HepG2 (cell line): ENCODE measurements around the gene KLHL11. TPM values are rescaled to one million over a fixed set of nuclear protein-coding genes. Genes with fewer than 3 reads are reported as not detected.
A peak's percentile ranks its signal among the peaks of the same experiment; 100 is the strongest.

ENCODE experiments used
- AKAP8 ChIP-seq: sonication (generic); formaldehyde crosslinking; IDR thresholded peaks from 2 replicates; pipeline ENCODE4 v1.5.1; 2020; ENCODE audit warnings: mild to moderate bottlenecking, missing genetic modification reagents
- GLMP ChIP-seq: sonication (generic); formaldehyde crosslinking; IDR thresholded peaks from 2 replicates; pipeline ENCODE4 v1.9.0; 2021; ENCODE audit warnings: missing genetic modification reagents, mild to moderate bottlenecking, borderline replicate concordance
- KDM5A ChIP-seq: fragments of 200-600 bp; sonication (generic); IDR thresholded peaks from 2 replicates; pipeline ENCODE4 v1.7.0; 2018; ENCODE audit warnings: antibody characterized with exemption, mild to moderate bottlenecking, low read length, borderline replicate concordance
- MYC ChIP-seq: sonication (generic); formaldehyde crosslinking; IDR thresholded peaks from 2 replicates; pipeline ENCODE4 v1.9.0; 2021; ENCODE audit warnings: missing genetic modification reagents, borderline replicate concordance
- NCOA5 ChIP-seq: sonication (generic); formaldehyde crosslinking; IDR thresholded peaks from 2 replicates; pipeline ENCODE4 v1.4.0; 2020; ENCODE audit warnings: missing genetic modification reagents
- RFXANK ChIP-seq: IDR thresholded peaks from 2 replicates; pipeline ENCODE4 v1.6.1; 2016
- ZNF333 ChIP-seq: sonication (generic); formaldehyde crosslinking; IDR thresholded peaks from 2 replicates; pipeline ENCODE4 v1.4.0; 2020; ENCODE audit warnings: mild to moderate bottlenecking, missing genetic modification reagents, borderline replicate concordance
- ZNF562 ChIP-seq: sonication (generic); formaldehyde crosslinking; IDR thresholded peaks from 2 replicates; pipeline ENCODE4 v1.8.0; 2022; ENCODE audit warnings: missing genetic modification reagents, borderline replicate concordance
- ZNF597 ChIP-seq: sonication (generic); formaldehyde crosslinking; IDR thresholded peaks from 2 replicates; pipeline ENCODE4 v1.5.0; 2020; ENCODE audit warnings: missing genetic modification reagents
- ZNF615 ChIP-seq: sonication (generic); formaldehyde crosslinking; IDR thresholded peaks from 2 replicates; pipeline ENCODE4 v1.5.0; 2020; ENCODE audit warnings: mild to moderate bottlenecking, missing genetic modification reagents, borderline replicate concordance
- ZNF83 ChIP-seq: sonication (generic); formaldehyde crosslinking; IDR thresholded peaks from 2 replicates; pipeline ENCODE4 v1.4.0; 2020; ENCODE audit warnings: missing genetic modification reagents, mild to moderate bottlenecking, borderline replicate concordance
- polyA plus RNA-seq, 8 experiments: library from polyadenylated mRNA; depleted of rRNA in 3 of 8; stranded (reverse) in 7 of 8; unstranded in 1 of 8; fragments of >200 nt; fragmentation: Illumina TruSeq in 4 of 8; extraction: Trizol in 4 of 8; gene quantifications; 2 replicates each; pipeline versions ENCODE4 v1.2.1 to v1.2.3, GENCODE V29; 2011 to 2016; ENCODE audit warnings: low read depth in 4 of 8, missing spikeins in 1 of 8, mixed read lengths in 1 of 8; ENCODE audit not compliant: insufficient read depth in 1 of 8
- total RNA-seq, 5 experiments: library from RNA; depleted of rRNA; stranded (reverse); fragments of >200 nt; fragmentation: Illumina TruSeq; extraction: Trizol; gene quantifications; 2 replicates each; pipeline ENCODE4 v1.2.3, GENCODE V29; 2016; ENCODE audit warnings: low read depth in 1 of 5
- TF ChIP-seq, protein P1 (sequence below): sonication (generic); formaldehyde crosslinking; IDR thresholded peaks from 2 replicates; pipeline ENCODE4 v1.8.0; 2022; ENCODE audit warnings: missing genetic modification reagents, mild to moderate bottlenecking, inconsistent platforms, borderline replicate concordance
- TF ChIP-seq, protein P2 (sequence below): sonication (generic); formaldehyde crosslinking; IDR thresholded peaks from 2 replicates; pipeline ENCODE4 v1.8.1; 2023; ENCODE audit warnings: mild to moderate bottlenecking, inconsistent platforms, moderate library complexity, missing genetic modification reagents, borderline replicate concordance
- TF ChIP-seq, protein P3 (sequence below): fragments of 450-650 bp; IDR thresholded peaks from 2 replicates; pipeline ENCODE4 v1.6.1; 2017
- TF ChIP-seq, protein P4 (sequence below): sonication (generic); formaldehyde crosslinking; IDR thresholded peaks from 2 replicates; pipeline ENCODE4 v1.5.0; 2020; ENCODE audit warnings: mild to moderate bottlenecking, missing genetic modification reagents
- TF ChIP-seq, protein P5 (sequence below): sonication (generic); formaldehyde crosslinking; IDR thresholded peaks from 2 replicates; pipeline ENCODE4 v1.4.0; 2020; ENCODE audit warnings: missing genetic modification reagents, low read depth, mild to moderate bottlenecking, borderline replicate concordance
- TF ChIP-seq, protein P6 (sequence below): sonication (generic); formaldehyde crosslinking; IDR thresholded peaks from 2 replicates; pipeline ENCODE4 v1.4.0; 2020; ENCODE audit warnings: mild to moderate bottlenecking, missing genetic modification reagents

Gene KLHL11
- total and polyA plus RNA-seq, 2 of the 13 experiments (the other 11 are each of a cell fraction or from before 2014, with no cell fraction given): 7.7 to 27.5 TPM

DNA sequence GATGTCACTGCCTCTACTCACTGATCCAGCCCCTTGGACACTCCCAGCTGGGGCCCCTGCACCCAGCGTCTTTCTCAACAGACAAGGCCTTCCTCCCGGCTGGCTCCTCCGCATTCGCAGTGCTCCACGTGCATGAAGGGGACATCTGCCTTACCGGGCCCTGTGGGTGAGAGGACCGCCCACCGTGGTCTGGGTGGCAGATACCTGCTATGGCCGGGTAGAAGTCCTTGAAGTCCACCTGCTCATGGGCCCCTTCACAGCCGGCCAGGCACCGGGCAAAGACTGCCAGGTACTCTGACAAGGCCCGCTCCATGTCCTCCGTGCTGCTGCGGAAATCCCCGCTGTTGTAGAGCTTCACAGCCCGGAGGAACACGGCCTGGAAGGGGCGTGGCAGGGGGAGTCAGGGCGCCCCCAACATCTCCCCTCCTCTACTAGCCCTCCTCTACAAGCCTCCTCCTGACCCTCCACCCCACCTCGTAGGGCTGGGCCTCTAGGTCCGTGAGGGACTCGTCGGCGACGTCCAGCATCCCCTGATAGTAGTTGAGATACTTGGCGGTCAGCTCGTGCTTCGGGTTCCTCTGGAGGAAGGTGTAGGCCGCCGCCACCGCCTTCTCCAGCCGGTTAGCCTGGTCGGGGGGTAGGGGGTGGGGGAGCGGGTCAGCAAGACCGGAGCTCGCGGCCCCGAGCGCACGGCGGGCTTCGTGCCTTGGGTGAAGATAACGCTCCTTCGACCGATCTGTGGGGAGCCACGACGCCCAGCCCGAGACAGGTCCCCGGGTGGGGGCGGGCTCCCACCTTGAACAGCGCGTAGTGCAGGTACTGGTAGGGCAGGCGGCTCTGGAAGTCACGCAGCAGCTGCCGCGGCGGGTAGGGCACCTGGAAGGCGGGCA lies 54.3 kb downstream of the KLHL11 start (continued):
- TF ChIP-seq GLMP: no peak
- no peak for TF ChIP-seq ZNF333 (CRISPR knock-in tag)
- TF ChIP-seq NCOA5: no peak
- TF ChIP-seq, protein P1, sequence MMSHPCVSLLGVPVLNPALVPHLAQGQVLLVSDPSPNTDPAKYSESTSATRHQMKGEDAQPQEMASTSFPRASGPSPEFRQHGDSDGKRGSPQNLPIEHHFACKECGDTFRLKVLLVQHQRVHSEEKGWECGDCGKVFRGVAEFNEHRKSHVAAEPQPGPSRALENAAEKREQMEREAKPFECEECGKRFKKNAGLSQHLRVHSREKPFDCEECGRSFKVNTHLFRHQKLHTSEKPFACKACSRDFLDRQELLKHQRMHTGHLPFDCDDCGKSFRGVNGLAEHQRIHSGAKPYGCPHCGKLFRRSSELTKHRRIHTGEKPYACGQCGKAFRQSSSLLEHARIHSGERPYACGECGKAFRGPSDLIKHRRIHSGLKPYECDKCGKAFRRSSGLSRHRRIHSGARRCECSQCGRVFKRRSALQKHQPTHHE (CRISPR knock-in tag): no peak
- no peak for TF ChIP-seq RFXANK (CRISPR knock-in tag)
- no peak for TF ChIP-seq AKAP8 (CRISPR knock-in tag)
- TF ChIP-seq ZNF597 (CRISPR knock-in tag): no peak
- TF ChIP-seq, protein P2, sequence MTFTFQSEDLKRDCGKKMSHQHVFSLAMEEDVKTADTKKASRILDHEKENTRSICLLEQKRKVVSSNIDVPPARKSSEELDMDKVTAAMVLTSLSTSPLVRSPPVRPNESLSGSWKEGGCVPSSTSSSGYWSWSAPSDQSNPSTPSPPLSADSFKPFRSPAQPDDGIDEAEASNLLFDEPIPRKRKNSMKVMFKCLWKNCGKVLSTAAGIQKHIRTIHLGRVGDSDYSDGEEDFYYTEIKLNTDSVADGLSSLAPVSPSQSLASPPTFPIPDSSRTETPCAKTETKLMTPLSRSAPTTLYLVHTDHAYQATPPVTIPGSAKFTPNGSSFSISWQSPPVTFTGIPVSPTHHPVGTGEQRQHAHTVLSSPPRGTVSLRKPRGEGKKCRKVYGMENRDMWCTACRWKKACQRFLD: no peak
- TF ChIP-seq, protein P3, sequence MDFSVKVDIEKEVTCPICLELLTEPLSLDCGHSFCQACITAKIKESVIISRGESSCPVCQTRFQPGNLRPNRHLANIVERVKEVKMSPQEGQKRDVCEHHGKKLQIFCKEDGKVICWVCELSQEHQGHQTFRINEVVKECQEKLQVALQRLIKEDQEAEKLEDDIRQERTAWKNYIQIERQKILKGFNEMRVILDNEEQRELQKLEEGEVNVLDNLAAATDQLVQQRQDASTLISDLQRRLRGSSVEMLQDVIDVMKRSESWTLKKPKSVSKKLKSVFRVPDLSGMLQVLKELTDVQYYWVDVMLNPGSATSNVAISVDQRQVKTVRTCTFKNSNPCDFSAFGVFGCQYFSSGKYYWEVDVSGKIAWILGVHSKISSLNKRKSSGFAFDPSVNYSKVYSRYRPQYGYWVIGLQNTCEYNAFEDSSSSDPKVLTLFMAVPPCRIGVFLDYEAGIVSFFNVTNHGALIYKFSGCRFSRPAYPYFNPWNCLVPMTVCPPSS: no peak
- TF ChIP-seq ZNF562 (CRISPR knock-in tag): no peak
- TF ChIP-seq KDM5A: no peak
- no peak; the same call in 1 of the 2 replicates for TF ChIP-seq ZNF83 (CRISPR knock-in tag)
- TF ChIP-seq, protein P4, sequence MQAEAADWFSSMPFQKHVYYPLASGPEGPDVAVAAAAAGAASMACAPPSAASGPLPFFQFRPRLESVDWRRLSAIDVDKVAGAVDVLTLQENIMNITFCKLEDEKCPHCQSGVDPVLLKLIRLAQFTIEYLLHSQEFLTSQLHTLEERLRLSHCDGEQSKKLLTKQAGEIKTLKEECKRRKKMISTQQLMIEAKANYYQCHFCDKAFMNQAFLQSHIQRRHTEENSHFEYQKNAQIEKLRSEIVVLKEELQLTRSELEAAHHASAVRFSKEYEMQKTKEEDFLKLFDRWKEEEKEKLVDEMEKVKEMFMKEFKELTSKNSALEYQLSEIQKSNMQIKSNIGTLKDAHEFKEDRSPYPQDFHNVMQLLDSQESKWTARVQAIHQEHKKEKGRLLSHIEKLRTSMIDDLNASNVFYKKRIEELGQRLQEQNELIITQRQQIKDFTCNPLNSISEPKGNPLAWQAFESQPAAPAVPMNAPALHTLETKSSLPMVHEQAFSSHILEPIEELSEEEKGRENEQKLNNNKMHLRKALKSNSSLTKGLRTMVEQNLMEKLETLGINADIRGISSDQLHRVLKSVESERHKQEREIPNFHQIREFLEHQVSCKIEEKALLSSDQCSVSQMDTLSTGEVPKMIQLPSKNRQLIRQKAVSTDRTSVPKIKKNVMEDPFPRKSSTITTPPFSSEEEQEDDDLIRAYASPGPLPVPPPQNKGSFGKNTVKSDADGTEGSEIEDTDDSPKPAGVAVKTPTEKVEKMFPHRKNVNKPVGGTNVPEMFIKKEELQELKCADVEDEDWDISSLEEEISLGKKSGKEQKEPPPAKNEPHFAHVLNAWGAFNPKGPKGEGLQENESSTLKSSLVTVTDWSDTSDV (CRISPR knock-in tag): 0 out of 2 replicates have a peak, but pooled peaks have one; percentile 38
- no peak for TF ChIP-seq MYC (CRISPR knock-in tag)
- TF ChIP-seq, protein P5, sequence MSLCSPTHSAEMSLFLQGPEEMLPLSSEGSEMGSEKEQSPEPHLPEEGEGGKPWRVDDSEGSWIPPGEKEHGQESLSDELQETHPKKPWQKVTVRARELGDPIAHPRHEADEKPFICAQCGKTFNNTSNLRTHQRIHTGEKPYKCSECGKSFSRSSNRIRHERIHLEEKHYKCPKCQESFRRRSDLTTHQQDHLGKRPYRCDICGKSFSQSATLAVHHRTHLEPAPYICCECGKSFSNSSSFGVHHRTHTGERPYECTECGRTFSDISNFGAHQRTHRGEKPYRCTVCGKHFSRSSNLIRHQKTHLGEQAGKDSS (CRISPR knock-in tag): no peak
- TF ChIP-seq, protein P6, sequence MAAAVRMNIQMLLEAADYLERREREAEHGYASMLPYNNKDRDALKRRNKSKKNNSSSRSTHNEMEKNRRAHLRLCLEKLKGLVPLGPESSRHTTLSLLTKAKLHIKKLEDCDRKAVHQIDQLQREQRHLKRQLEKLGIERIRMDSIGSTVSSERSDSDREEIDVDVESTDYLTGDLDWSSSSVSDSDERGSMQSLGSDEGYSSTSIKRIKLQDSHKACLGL (CRISPR knock-in tag): peak; percentile 83; the same call in 1 of the 2 replicates
- 0 out of 2 replicates have a peak, but pooled peaks have one; percentile 78 for TF ChIP-seq ZNF615
